C4-2B (cell line): ENCODE data around the gene COL15A1.

ENCODE experiments used
- ZFX ChIP-seq: fragments of 450-650 bp; IDR thresholded peaks from 2 replicates; pipeline ENCODE4 v1.6.1; 2017
- TF ChIP-seq, protein P1 (sequence below): fragments of 450-650 bp; conservative IDR thresholded peaks from 2 replicates; pipeline ENCODE4 v1.5.1; 2017; ENCODE audit warnings: mild to moderate bottlenecking

DNA sequence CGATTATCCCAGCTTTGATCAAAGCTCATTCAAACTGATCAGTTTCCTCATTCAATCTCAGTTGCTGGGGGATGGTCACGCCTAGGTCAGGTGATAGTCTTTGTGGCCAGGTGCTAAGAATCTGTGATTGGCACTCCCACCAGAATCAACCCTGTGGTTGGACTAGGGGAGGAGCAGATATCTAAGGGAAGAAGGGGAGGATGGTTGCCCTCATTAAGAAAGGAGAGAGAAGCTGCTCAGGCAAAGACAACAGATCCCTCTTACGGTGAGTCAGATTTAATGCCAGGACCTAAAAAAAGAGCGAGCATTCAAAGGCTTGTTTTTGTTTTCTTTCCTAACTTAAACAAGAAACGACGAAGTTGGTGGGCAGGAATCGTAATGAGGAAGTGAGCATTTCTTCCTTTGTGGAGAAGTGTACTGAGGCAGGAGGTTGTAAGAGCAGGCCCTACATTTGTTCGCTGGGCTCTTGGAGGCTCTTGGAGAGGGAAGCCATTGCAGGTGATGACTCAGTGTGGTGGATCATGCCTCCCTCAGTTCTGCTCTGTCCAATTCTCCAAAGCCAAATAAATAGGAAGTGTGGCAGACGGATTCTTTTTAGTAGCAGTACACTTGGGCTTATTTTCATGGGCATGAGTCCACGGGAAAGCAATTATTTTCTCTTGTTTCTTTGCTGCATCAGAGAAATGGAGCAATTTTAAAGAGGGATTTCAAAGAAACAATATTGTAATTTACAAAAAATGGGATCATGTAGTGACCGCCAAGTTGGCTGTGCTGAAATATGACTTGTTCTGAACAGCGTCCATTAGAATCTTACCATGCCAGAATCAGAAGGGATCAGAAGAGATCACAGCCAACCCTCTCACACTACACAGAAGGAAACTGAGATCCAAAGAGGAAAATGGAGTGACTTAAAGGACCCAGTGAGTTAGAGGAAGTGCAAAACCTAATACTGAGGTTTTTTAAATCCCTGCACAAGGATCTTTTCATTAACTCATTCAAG, 142.5 kb downstream of the COL15A1 start:
- TF ChIP-seq, protein P1, sequence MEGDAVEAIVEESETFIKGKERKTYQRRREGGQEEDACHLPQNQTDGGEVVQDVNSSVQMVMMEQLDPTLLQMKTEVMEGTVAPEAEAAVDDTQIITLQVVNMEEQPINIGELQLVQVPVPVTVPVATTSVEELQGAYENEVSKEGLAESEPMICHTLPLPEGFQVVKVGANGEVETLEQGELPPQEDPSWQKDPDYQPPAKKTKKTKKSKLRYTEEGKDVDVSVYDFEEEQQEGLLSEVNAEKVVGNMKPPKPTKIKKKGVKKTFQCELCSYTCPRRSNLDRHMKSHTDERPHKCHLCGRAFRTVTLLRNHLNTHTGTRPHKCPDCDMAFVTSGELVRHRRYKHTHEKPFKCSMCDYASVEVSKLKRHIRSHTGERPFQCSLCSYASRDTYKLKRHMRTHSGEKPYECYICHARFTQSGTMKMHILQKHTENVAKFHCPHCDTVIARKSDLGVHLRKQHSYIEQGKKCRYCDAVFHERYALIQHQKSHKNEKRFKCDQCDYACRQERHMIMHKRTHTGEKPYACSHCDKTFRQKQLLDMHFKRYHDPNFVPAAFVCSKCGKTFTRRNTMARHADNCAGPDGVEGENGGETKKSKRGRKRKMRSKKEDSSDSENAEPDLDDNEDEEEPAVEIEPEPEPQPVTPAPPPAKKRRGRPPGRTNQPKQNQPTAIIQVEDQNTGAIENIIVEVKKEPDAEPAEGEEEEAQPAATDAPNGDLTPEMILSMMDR: no peak
- no peak for TF ChIP-seq ZFX
